ENCODE data around the gene AGO1. TPM values are rescaled to one million over a fixed set of nuclear protein-coding genes. Genes with fewer than 3 reads are reported as not detected.

Gene AGO1
- total and polyA plus RNA-seq, 8 donors, result 20.8 to 29.7 (median 22.3) TPM

DNA sequence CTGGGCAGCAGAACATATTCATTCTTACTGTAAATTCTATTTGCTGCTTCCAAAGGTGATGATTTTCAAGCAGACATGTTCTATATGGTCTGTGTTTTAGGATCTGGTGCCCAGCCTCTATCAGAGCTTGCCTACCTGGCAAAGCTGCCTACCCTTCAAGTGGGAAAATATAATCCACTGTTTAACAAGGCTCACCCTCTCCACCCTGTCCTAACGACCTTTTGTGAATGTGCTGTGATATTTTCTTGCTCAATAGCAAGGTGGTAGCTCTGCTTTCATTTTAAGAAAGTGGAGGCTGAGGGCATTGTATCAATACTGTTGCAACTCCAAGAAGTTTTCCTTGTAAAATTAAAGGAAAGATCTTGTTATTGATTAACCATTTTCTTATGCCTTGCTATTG lies 26.0 kb upstream of the AGO1 start:
- DNase-seq (no peak), ATAC-seq (peak; percentile 76)
- TF ChIP-seq, protein P1, sequence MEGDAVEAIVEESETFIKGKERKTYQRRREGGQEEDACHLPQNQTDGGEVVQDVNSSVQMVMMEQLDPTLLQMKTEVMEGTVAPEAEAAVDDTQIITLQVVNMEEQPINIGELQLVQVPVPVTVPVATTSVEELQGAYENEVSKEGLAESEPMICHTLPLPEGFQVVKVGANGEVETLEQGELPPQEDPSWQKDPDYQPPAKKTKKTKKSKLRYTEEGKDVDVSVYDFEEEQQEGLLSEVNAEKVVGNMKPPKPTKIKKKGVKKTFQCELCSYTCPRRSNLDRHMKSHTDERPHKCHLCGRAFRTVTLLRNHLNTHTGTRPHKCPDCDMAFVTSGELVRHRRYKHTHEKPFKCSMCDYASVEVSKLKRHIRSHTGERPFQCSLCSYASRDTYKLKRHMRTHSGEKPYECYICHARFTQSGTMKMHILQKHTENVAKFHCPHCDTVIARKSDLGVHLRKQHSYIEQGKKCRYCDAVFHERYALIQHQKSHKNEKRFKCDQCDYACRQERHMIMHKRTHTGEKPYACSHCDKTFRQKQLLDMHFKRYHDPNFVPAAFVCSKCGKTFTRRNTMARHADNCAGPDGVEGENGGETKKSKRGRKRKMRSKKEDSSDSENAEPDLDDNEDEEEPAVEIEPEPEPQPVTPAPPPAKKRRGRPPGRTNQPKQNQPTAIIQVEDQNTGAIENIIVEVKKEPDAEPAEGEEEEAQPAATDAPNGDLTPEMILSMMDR (IDR thresholded peaks at IDR 0.05), result no peak
- intact Hi-C loops (cut with DNase I), result no loop called here
- Histone ChIP-seq H3K27ac (no peak overlapping the region), H3K36me3 (peaks cover 0 to 49% of the 10 kb centered on the region in 2 donors), H3K27me3 (no peaks in the 10 kb centered on the region), H3K4me3 (no peak overlapping the region), H3K4me1 (peaks cover 0 to 20% of the 10 kb centered on the region in 2 donors), H3K9me3 (no peaks in the 10 kb centered on the region)

DNA sequence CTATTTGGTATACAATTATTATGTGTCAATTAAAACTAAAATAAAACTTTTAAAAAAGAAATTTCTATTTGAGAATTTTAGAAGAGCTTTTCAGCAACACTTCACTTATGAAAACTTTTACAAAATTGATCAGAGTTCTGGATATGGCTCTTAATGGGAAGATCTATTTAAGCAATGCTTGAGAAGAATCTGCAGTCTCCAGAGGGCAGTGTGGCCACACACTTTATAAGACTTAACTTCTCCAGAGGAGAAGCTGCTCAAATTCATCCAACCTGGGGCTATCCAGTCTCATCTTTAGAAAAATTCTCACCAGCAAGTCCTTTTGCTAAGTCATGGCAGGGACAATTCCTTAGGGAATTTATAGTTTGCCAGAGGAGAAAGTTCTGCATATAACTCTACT lies 25.2 kb upstream of the AGO1 start:
- peaks cover 0 to 20% of the 10 kb centered on the region in 2 donors for H3K4me1 ChIP-seq
- intact Hi-C loops (cut with DNase I), result no loop called here
- peaks cover 0 to 44% of the 10 kb centered on the region in 2 donors for H3K36me3 ChIP-seq
- H3K27ac ChIP-seq, result no peak overlapping the region
- ATAC-seq, result peak; percentile 47
- no peaks in the 10 kb centered on the region for H3K9me3 ChIP-seq
- TF ChIP-seq, protein P1 (IDR thresholded peaks at IDR 0.05), result no peak
- H3K27me3 ChIP-seq, result no peaks in the 10 kb centered on the region
- no peak overlapping the region for H3K4me3 ChIP-seq
- peak in 1 of 4 donors; percentile 34 for DNase-seq

DNA sequence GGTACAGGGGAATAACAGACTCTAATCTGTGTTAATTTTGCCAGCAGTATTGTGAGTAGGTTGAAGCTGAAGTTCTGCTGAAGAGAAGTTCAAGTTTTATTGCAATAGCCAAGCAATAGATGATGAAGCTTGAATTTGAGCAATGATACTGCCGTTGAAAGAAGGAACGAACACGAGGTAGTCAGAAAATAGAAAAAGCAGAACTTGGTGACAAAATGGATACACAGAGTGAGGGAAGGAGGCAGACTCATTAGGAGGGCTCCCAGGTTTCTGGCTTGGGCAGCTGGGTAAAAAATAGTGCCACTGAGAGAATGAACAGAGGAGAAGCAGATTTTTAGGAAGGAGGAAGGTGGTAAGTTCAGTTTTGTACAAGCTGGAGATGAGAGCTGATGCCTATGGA lies 22.3 kb upstream of the AGO1 start:
- TF ChIP-seq, protein P1 (IDR thresholded peaks at IDR 0.05), result no peak
- H3K4me3 ChIP-seq, result no peak overlapping the region
- H3K27ac ChIP-seq, result peak overlapping the region in 1 of 2 donors; percentile 35
- H3K9me3 ChIP-seq, result no peaks in the 10 kb centered on the region
- H3K4me1 ChIP-seq, result peaks cover 0 to 47% of the 10 kb centered on the region in 2 donors
- intact Hi-C loops (cut with DNase I), result no loop called here
- DNase-seq (no peak), ATAC-seq (no peak)
- H3K27me3 ChIP-seq, result no peaks in the 10 kb centered on the region
- H3K36me3 ChIP-seq, result peaks cover 0 to 16% of the 10 kb centered on the region in 2 donors

DNA sequence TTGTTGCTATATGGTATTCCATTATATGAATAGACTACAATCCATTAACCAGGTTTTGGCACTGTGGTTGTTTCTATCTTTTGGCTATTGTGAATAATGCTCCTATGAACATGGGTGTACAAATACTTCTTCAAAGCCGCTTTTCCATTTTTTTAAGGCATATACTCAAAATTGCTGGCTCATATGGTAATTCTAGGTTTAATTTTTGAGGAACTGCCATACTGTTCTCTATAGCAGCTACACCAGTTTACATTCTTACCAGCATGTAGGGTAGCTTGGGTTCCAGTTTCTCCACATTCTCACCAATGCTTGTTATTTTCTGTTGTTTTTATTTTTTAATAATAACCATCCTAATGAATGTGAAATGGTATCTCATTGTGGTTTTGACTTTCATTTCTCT lies 19.9 kb upstream of the AGO1 start:
- DNase-seq (no peak), ATAC-seq (no peak)
- intact Hi-C loops (cut with DNase I), result no loop called here
- Histone ChIP-seq H3K27ac (no peak overlapping the region), H3K27me3 (no peaks in the 10 kb centered on the region), H3K4me1 (peaks cover 0 to 54% of the 10 kb centered on the region in 2 donors), H3K36me3 (peaks cover 0 to 8% of the 10 kb centered on the region in 2 donors), H3K9me3 (no peaks in the 10 kb centered on the region), H3K4me3 (no peak overlapping the region)
- TF ChIP-seq, protein P1 (IDR thresholded peaks at IDR 0.05), result no peak

DNA sequence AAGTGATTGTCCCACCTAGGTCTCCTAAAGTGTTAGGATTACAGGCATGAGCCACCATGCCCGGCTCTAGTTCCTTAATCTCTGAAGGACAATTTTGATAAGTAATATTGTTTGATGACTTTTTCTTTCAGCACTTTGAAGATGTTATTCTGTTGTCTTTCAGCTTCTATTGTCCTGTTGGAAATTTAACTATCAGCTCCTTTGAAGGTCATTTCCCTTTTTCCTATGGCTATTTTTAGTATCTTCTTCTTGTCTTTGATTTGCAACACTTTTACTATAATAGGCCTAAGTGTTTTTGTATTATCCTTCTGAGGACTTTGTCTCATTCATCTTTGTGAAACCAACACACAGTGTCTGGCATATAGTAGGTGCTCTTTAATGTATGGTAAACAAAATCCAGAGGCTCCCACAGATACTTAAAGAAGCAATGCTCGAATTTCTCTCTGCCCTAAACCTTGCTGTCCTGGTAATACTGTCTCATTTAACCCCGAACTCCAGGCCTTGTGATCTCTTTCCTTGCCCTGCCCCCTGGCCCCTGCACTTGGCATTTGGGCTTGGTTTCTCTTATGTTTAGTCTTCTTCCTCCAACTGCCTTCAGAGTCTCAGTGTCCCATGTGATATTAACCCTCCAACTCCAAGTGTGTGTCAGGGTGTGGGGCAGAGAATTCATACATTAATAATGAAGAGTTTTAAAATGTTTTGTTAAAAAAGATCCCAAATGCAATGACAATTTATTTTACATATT lies 19.0 kb upstream of the AGO1 start:
- no peak for DNase-seq
- ATAC-seq, result peak; percentile 18
- intact Hi-C loops (cut with DNase I), result no loop called here

More for the DNA sequence above, 19.0 kb upstream of the AGO1 start:
- Histone ChIP-seq H3K27me3 (no peaks in the 10 kb centered on the region), H3K9me3 (no peaks in the 10 kb centered on the region), H3K4me1 (peaks cover 0 to 54% of the 10 kb centered on the region in 2 donors), H3K27ac (peak overlapping the region in 1 of 2 donors; percentile 61), H3K36me3 (peaks cover 0 to 4% of the 10 kb centered on the region in 2 donors), H3K4me3 (no peak overlapping the region)
- TF ChIP-seq, protein P1 (IDR thresholded peaks at IDR 0.05), result no peak

Measured in left lung (tissue), 10 donors.